HG03354 (cell line): ENCODE data around the gene ITPKB.

Source experiments
- ATAC-seq: cut with Tn5 transposase; IDR thresholded peaks from one replicate; pipeline ENCODE4 v1.9.1; 2021; ENCODE audit warnings: mild to moderate bottlenecking; ENCODE audit not compliant: unreplicated experiment, poor library complexity, severe bottlenecking

ITPKB gene

DNA sequence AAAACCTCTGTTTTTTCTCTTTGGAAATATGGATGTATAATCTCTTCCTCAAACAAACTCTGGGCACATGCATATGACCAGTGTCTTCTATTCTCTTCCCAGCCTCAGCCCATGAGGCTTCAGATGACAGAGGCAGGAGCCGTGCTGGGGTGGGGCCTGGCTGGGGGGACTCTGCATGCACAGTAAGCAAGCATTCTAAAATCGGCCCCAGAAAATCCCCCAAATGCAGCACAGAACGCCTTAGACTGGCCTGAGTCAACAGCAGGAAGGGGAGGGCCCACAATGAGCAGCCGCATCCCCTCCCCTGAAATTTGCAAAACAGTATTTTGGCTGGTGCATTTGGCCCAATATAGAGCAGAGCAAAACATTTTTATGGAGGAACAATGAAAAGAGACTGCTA lies 47.8 kb downstream of the ITPKB start:
- no peak for ATAC-seq

DNA sequence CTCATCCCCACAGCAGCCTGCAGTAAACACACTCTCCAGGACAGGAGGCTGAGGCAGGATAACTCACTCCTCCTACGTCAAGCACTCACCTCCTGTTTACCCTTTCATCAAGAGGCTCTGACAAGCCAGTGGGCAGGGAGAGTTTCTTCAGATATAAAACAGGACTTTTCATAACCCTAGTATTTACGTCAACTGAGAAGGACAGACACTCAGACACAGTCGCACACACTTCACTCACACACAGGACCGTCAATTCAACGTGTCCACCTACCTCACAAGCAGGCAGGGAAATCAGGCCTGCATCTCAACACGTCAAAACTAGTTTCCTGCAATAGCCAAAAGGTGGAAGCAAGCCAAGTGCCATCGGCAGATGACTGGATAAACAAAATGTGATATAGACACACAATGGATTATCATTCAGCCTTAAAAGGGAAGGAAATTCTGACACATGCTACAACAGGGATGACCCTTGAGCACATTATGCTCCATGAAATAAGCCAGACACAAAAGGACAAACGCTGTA lies 48.6 kb downstream of the ITPKB start:
- no peak for ATAC-seq

DNA sequence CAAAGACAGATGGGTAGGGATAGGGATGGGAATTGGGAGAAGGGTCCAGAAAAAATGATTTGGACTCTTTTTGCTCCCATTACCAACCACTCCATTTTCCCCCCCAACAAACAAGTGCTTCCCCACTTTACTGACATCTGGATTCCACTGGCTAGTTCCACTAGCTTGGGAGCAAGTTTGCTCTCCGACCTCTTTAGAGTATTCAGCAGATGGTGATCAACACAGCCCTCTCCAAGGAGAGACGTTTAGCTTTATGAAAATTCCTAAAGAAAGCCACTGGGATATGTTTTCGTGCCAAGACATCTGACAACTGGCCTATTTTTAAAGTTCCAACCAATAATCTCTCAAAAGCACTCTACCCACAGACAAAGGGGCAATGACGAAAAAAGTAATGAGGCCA lies 50.3 kb downstream of the ITPKB start:
- no peak for ATAC-seq

DNA sequence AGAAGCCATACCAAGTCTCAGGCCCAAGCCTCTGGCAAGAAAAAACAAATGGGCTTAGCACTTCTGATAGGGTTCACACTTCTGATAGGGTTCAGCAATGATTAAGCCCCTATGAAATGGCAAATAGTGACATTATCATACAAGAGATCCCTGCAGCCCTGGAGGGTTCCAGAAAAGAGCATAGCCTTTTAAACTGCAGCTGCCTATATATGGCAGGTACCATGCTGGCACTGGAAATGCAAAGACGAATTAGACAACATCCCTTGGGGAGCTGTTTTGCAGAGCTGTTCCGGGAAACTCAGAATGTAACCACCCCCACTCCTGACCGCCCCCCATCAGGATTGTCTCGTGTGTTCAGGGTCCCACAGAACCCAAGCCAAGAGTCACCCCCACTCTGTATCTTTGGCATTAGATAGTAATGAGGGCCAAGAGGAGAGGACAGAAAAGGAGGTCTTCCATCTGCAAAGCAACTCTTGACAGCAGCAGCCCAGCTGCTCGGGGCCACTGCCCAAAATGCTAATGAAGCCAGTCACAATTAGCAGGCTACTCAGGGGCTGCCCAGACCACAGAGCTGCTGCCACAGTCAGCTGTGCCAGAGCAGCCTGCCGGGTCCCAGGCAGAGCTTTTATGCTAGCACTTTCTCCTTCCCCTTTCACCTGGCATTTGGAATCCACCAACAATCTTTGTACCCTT lies 50.9 kb downstream of the ITPKB start:
- no peak for ATAC-seq

DNA sequence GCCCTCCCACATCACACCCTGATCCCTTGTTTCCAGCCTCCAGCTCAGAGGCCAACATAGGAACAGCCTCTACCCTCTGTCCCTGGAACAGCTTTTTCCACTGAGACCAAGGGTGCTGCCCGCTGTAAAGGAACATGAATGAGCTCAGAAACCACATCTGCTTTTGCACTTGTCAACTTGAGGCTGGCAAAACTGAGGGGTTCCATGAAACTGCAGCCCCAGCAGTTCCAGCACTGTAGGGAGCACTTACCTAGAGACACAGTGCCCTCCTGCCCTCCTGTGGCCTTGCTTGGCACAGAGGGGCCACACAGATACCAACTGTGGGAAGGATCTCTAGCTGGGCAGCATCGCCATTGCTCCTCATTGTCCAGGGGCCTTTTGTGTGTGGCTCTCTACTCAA lies 51.7 kb downstream of the ITPKB start:
- no peak for ATAC-seq

DNA sequence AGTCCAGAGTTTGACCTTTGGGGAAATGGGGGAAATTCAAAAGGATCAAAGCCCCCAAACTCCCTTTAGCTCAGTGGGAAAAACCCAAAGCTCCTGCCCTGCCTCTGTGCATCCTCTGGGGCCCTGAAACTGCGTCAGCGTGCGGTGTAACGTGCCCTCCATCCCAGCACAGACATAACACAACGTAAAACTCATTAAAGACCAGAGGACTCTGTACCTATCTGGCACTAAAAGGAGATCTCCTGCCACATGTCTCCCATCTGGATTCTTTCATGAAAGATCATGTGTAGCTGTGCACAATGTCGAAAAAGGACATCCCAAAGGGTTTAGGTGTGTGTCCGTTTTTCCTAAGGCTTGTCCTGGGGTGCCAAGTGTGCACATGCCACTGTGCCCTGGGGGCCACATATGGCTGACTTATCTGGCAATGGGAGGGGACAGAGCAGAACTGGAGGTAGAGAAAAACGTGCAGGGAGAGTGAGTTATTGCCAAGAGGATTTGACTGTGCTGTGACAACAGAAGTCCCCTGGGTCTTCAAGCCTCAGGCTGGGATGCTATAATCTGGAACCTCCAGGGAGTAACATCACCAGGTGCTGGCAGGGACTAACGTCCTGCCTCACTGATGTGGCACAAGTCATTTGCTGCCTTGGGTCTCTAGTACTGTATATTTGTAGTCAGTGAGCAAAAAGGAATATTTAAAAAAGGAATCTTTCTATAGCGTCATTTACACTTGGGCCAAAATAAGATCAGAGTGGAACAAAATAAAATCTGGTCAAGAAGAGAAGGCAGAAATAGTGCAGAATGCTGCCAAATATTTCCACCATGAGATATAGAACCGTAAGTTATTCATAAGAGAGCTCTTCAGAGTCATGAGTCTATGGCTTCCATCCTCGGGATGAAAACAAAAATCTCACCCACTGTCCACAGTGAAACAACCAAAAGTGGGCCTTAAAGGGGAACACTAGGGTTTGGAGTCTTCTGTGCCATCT lies 52.3 kb downstream of the ITPKB start:
- no peak for ATAC-seq

DNA sequence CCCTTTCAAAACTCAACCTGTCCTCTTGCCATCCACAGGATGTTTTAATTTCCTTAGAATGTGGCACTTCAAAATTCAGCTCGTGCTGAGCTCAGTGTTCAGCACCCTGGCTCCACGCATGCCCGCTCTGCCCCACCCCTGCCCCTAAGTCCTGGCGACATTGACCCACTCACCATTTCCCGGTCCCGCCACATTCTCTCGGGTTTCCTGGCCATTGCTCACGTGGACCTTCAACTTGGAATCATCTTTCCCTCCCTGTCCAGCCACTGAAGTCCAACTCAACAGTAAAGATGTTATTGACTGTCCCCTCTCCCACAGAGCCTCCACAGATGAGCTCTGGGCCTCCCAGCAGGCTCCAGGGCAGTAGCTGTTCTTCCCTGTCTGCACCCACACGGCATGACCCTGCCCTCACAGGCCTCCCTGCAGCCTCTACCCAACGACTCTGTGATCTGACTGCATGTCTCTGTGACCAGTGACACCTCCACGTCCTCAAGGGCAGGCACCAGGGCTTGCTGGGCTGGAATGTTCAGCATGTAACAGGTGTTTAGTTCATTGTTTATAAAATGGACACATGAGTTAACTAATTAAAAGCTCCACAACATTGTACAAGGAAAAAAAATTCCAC lies 53.8 kb downstream of the ITPKB start:
- ATAC-seq = no peak

DNA sequence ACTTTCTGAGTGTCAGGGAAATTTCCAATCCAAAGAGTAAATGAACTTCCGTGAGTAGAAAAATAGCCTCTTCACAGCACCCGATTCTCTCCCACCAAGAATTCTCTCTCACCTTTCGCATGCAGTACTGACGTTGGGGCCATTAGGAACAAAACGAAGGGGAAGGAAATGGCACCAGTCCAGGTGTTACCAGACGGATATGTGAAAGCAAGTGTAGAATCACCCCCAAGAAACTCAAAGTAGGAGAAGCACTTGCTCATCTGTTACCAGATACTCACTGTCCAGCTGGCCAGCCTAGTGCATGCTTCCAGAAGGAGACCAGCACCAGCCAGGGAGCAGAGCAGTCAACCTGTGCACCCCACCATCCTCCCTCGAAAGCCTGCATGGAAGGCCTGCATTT lies 55.1 kb downstream of the ITPKB start:
- ATAC-seq = no peak

DNA sequence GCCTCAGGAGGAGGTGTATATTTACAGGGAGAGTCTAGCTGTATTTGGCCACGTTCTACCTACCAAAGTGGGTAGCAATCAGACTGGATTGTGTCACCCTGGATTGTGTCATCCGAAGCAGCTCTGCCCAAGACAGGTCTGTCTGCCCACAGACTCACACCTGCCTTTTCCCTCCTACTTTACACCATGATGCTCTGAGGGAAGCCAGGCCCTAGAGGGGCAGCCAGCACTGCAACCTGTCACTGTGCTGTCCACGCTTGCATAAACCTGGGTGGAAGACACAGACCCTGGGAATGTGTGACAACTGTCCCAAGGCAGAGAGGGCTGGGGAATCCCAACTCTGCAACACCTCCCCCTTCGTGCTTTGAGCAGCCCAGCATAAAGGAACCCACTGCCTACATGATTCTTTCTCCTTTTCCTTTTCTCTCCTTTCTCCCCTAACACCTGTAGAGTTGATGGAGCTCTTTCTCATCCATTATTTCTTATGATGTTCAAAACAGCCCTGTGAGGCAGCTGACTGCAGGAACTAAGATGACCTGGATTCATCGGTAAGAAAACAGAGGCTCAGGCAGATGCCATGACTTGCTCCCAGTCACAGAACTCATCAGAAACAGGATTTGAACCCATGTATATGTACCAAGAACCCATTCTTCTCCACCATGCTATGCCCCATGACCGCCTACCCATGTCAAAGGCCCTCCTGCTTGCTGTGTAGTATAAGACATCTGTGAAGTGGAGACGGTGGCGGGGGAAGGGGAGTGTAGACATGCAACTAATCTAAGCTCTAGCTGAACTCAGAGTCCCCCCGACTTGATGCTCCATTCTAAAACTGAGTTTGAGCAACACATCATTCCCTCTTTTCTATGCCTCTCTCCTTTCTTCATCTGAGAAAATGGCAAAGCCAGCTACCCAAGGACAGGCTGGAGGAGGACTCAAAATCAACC lies 55.9 kb downstream of the ITPKB start:
- ATAC-seq = no peak

DNA sequence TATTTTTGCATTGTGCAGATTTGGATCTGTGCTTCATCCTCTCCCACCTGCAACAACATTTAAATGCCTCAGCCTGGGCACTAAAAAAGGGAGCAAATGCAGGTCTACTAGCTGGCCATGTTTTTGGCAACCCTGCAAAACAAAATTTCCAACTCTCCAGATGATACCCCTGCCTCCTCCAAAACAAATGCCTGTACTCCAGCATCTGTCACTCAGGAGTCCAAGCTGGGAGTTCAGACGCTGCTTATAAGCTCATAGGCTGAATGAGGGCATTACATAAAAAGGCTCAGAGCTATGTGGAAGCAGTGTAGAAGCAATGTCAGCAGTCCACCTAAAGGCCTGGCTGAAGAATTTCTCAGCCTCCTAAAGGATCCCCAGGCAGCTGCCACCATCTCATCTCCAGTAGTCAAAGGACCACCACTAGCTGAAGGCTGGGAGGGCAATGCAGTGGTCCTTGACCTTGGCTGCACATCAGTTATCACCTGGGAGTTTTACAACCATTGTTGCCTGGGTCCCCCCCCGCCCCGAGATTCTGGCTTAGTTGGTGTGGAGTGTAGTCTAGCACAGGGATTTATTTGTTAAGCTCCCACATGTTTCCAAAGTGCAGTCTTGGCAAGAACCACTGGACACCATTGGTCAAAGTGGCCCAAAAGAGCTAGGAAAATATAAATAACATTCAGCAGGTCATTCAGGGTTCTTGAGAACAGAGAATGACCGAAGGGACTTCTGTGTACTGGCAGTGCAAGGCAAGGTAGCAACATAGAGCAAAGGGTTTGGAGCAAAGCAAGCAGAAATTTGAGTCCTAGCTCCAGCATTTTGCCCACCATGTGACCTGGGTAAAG lies 57.2 kb downstream of the ITPKB start:
- no peak for ATAC-seq

DNA sequence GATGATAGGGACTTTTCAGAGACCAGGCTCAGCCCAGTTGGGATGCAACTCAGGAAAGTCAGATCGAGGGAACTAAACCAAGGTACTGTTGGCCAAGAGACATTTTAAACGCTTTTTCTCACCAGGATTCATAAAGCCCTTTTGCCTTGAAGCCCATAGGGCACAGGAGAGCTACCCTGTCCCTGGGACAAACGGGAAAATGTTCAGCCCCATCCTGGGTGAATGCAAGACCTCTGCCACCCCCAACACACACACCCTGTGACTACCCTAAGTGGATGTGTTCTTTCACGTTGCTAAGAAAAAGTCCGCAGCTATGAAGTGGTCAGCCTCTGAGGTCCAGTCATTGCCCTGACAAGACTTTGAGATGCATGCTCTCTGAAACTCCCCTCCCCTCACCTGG lies 58.4 kb downstream of the ITPKB start:
- ATAC-seq = no peak

DNA sequence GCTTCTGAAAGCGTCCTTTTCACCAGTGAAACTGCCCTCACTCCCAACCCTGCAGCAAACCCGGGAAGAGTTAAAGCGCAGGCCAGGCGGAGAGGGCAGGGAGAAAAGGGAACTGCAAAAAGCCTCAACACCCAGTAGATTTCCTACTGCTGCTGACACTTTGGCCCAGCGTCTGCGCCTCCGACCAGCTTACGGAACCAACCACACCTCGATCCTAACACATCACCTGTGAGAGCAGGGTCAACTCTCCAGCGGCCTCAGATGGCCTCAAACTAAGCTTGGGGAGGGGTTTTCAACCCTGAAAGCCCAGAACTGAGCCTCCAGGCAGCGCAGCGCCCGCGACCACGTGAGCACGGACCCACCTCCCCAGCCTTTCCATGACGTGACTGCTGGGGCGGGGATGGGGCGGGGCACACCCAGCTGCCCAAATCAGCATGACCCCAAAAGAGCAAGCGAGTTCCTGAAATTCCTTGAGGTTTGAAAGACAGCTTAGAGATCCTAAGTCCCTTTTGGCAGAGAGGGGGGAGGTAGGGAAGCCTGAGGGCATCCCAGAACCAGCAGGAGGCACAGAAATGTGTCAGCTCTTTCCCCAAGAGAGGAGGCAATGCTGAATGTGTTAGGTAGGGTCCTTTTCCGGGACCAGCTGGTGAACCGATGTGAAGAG lies 59.1 kb downstream of the ITPKB start:
- ATAC-seq = peak; percentile 55

DNA sequence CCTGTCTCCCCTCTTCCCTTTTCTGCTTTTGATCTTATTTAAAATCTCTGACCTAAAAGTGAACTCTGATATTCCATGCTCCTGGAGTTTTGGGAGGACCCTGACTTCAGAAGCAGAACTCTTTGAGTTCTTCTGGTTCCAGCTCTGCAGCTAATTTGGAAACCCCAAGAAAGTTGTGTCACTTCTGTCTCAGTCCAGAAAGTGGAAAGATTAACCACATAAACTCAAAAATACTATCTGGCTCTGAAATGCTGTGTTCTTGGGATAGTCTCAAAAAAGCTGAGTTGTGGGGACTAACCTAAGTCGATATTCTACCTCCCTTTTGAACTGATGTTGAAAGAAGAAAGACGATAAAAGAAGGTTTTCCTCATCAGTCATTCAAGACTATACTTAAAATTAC lies 59.8 kb downstream of the ITPKB start:
- no peak for ATAC-seq

DNA sequence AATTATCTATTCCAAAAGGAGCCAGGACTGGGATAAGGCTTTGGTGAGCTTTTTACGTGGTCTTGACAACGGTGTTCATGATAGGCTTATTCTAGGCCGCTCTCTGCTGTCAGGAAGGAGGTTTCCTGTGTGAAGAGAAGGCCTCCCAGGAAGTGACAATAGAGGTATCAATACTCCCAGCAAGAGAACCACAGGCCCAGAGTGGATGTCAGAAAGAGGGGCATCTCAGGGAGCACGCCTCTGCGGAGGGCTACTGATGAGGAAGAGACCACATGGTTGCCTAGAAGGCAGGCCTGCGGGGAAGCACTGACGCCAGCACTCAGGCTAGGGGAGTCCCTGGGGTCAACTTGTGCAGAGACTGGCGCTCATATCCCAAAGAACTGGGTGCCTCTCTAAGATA lies 60.4 kb downstream of the ITPKB start:
- no peak for ATAC-seq

DNA sequence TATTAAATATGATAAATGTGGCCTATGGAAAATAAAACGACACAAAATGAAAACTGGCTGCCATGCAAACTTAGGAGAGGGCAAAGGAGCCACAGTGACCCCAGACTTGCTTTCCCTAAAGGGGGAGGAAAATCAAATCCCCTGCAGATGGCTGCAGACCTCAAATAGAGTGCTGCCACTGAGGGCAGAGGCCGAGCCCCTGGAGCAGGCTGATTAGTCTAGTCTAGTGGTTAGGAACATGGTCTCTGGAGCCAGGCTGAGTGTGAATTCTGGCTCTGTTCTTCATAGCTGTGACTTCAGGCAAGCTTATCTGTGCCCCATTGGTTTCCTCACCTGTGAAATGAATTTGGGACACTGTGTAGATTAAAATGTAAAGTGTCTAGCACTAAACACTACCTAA lies 60.8 kb downstream of the ITPKB start:
- no peak for ATAC-seq

DNA sequence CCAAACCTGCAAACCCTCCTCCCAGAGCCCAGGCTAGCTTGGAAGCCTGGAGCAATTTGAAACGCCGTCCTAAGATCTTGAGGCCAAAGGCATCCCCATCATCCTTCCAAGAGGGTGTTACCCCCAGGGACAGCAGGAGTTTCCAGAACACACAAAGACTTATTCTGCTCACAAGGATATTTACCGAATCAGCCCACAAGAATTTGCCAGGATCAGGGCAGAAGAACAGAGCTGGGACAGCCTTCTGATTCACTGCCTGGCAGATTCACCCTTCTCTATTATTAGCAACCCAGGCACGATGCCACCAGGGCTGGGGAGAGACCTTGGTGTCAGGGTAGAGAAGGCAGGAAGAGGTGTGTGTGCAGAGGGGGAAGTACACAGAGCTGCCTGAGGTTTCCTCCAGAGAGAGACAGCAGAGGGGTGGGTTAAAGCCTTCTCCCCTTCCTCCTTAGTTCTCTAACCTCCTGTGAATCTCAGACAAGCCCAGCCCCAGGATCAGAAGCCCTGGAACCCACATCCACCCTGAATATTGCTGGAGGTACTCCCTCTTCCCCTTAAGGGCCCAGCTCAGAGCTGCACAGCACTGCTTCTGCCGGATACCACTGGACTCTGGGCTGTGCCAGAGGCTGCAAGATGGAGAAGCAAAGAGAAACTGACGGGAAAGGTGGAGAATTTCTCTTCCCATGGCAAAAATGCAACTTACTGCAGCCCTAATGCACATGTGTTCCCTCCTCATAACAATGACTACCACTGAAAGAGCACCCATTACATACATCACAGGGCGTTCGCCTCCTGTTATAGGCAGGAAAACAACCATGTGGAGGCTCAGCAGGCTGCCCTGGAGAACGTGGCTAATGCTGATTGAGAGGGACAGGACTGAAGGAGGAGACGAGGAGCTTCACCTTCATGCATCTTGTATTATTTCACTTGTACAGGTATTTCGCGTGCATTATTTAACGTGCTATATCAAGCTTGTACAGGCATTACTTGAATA lies 61.8 kb downstream of the ITPKB start:
- ATAC-seq = peak; percentile 27

DNA sequence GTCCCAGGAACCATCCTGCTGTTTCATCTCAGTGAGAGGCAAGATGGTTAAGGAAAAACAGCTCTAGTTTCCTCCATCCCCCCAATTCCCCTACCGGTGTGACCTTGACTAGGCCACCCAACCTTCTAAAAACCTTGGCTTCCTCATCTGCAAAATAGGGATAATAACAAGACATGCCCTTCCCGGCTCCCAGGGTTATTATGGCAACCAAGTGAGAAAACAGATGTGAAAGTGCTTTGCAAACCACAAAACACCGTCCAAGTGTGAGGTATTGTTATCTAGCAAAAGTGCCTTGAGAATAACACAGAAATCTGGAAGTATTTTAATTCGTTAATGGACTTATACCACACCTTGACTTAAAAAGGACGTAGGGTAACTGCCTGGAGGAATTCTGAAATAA lies 62.7 kb downstream of the ITPKB start:
- ATAC-seq = no peak
